Colonic mucosa (tissue), 4 donors: ENCODE measurements around the gene CDH15. TPM values are rescaled to one million over a fixed set of nuclear protein-coding genes. Genes with fewer than 3 reads are reported as not detected.

Experiments used
- DNase-seq: peaks from one replicate; pipeline ENCODE4 v3.0.0-alpha.2; 2020
- H3K27ac ChIP-seq: fragments of 200-600 bp; one replicate; pipeline ENCODE4 v1.8.0; 2021
- H3K27me3 ChIP-seq: fragments of 200-600 bp; one replicate; pipeline ENCODE4 v1.8.0; 2021
- H3K36me3 ChIP-seq: fragments of 200-600 bp; one replicate; pipeline ENCODE4 v1.8.0; 2021
- H3K4me1 ChIP-seq: fragments of 200-600 bp; one replicate; pipeline ENCODE4 v1.8.0; 2021; ENCODE audit warnings: mild to moderate bottlenecking
- H3K4me3 ChIP-seq: fragments of 200-600 bp; one replicate; pipeline ENCODE4 v1.8.0; 2021
- H3K9ac ChIP-seq, 2 donors: one replicate each; pipeline ENCODE4 v1.7.0; 2013; ENCODE audit warnings: control low read depth in 2 of 2, low read depth in 2 of 2, low read length in 2 of 2
- H3K9me3 ChIP-seq: fragments of 200-600 bp; one replicate; pipeline ENCODE4 v1.8.0; 2021
- intact Hi-C: fragments of 100-400 bp; cut with DNase I; formaldehyde crosslinking; loops from one replicate; pipeline ENCODE4 v1.14.1; 2022
- total RNA-seq, 2 donors: library from RNA; stranded (reverse); fragmentation: NEBNext Ultra II Directional in 1 of 2; extraction: Animal tissue kit (Norgen Biotek cat#: 25700) in 1 of 2; gene quantifications; one replicate each; pipeline ENCODE4 v1.2.1, GENCODE V29; 2021
- TF ChIP-seq, protein P1 (sequence below): fragments of 200-600 bp; IDR thresholded peaks from one replicate; pipeline ENCODE4 v1.8.0; 2022; ENCODE audit warnings: antibody characterized with exemption, mild to moderate bottlenecking
- donor health status: healthy.
- donor health status: DM: no; HTN: no; CAD: no.
- donor health status: DM: no; HTN: no; CAD: no.

CDH15 gene
- total RNA-seq, 2 donors from 2014 or later, result not detected

DNA sequence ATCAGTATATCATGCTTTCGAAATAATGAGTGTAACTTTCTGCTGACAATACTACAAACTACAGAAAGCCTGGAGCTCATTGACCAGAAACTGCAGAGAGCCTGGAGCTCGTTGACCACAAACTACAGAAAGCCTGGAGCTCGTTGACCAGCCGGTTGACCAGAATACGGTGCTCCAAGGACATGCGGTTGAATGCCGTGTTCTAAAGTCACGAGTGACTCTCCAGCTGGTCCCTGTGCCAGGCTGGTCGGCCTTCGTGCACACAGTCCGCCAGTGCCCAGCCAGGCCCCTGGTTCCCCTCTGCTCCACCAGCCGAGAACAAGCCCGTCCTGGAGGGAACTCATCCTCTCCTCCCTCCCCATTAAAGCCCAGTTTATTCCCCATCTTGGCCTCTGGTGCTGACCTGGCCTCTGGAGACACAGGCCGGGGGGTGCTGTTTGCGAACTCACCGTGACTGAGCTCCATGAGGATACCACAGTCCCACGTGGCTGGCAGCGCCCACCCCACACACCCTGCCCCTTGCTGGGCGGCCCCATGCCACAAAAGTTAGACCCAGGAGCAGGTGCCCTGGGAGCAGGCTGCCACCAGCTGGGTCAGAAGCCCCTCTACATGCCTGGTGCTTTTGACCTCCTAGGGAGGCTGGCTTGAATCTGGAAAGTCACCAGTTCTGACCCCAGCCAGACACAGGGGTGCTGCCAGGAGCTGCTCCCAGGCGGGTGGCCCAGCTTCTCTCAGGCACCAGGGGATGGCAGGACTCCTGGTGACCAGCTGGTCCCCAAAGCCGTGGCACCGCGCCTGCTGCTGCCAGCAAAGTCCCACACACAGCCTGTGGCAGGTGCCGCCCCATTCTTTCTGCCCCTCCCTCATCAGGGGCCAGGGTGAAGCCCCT, 15.5 kb upstream of the CDH15 start:
- Histone ChIP-seq H3K27me3 (no peaks in the 10 kb centered on the region), H3K9me3 (no peaks in the 10 kb centered on the region), H3K9ac (no peak overlapping the region), H3K27ac (no peak overlapping the region), H3K4me3 (no peak overlapping the region), H3K36me3 (no peaks in the 10 kb centered on the region), H3K4me1 (no peaks in the 10 kb centered on the region)
- DNase-seq, result no peak
- TF ChIP-seq, protein P1, sequence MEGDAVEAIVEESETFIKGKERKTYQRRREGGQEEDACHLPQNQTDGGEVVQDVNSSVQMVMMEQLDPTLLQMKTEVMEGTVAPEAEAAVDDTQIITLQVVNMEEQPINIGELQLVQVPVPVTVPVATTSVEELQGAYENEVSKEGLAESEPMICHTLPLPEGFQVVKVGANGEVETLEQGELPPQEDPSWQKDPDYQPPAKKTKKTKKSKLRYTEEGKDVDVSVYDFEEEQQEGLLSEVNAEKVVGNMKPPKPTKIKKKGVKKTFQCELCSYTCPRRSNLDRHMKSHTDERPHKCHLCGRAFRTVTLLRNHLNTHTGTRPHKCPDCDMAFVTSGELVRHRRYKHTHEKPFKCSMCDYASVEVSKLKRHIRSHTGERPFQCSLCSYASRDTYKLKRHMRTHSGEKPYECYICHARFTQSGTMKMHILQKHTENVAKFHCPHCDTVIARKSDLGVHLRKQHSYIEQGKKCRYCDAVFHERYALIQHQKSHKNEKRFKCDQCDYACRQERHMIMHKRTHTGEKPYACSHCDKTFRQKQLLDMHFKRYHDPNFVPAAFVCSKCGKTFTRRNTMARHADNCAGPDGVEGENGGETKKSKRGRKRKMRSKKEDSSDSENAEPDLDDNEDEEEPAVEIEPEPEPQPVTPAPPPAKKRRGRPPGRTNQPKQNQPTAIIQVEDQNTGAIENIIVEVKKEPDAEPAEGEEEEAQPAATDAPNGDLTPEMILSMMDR, result no peak
- intact Hi-C loops, result no loop called here

DNA sequence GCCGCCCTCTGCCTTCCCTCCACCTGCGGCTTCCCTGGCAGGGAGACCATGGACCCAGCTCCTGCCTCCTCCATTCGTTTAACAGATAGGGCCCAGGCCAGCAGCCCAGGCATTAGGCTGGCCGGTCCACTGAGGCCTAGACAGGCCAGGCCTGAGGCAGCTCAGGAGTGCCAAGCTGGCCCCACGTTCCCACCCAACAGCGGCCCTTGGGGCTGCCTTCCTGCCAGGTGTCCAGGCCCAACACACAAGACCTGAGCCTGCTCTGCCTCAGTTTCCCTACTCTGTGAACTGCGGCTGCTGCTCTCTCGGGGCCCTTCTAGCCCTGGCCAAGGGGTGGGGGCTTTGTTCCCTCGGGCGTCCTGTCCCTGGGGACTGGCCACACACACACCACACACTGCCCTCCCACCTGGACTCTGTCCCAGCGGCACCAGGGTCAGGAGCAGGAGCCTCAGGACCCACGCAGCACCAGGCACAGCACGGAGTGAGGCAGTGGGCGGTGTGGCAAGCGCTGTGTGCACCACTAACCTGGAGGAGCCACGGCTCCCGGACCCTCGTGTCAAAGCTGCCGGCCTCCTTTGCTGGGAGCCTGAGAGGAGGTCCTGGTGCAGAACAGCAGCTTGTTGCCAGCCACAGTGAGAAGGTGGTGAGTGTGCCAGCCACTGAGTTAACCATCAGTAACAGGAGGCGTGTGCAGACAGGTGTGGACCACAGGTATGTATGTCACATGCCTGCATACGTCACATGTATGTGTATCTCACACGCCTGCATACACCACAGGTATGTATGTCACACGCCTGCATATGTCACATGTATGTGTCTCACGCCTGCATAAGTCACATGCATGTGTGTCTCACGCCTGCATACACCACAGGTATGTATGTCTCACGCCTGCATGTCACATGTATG, 14.6 kb upstream of the CDH15 start:
- TF ChIP-seq, protein P1, result no peak

DNA sequence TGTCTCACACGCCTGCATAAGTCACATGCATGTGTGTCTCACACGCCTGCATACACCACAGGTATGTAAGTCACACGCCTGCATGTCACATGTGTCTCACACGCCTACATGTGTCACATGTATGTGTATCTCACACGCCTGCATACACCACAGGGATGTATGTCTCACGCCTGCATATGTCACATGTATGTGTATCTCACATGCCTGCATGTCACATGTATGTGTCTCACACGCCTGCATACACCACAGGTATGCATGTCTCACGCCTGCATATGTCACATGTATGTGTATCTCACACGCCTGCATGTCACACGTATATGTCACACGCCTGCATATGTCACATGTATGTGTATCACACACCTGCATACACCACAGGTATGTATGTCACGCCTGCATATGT, 13.8 kb upstream of the CDH15 start:
- H3K4me3 ChIP-seq, result no peak overlapping the region
- no peaks in the 10 kb centered on the region for H3K4me1 ChIP-seq
- TF ChIP-seq, protein P1, result no peak

More for the DNA sequence above, 14.6 kb upstream of the CDH15 start:
- no peak overlapping the region for H3K27ac ChIP-seq
- no peaks in the 10 kb centered on the region for H3K4me1 ChIP-seq
- intact Hi-C loops, result no loop called here
- H3K4me3 ChIP-seq, result no peak overlapping the region
- DNase-seq, result no peak
- no peaks in the 10 kb centered on the region for H3K9me3 ChIP-seq
- no peaks in the 10 kb centered on the region for H3K27me3 ChIP-seq
- no peaks in the 10 kb centered on the region for H3K36me3 ChIP-seq
- no peak overlapping the region for H3K9ac ChIP-seq

DNA sequence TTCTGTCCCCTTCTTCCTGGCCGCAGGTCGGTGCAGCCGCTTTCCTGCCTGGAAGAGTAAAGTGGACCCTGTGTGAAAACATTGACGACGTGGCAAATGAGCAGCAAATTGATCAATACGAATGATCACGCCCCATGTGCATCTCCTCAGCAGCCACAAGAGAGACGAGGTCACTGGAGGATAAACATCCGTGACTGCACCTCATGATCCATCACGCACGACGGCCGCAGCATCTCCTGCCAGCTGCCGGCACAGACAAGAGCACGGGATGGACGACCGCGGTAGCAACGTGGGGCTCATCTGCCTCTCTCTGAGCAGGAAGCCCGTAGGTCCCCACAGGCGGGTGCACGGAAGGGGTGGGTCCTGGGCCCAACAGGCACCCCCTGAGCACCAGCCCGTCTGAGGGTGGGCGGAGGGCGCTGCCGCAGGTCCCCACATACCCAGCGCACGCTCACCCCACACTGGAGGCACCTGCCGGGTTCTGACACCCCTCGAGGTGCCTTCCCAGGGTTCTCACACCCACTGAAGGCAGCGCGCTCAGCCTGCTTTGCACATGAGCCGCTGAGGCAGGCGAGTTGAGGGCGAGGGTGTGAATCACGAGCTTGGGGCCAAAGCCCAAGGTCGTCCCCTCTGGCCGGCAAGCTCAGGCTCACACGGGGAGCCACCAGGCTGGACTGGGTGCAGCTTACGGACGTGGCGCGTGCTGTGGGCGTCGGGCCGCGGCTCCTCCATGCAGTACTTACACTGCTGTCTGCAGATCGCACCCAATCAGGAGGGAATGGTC, 12.3 kb upstream of the CDH15 start:
- intact Hi-C loops, result no loop called here
- no peak for DNase-seq
- TF ChIP-seq, protein P1, result no peak
- Histone ChIP-seq H3K36me3 (no peaks in the 10 kb centered on the region), H3K4me3 (no peak overlapping the region), H3K9me3 (no peaks in the 10 kb centered on the region), H3K27me3 (no peaks in the 10 kb centered on the region), H3K4me1 (no peaks in the 10 kb centered on the region), H3K9ac (no peak overlapping the region), H3K27ac (no peak overlapping the region)

More for the DNA sequence above, 13.8 kb upstream of the CDH15 start:
- intact Hi-C loops, result no loop called here
- Histone ChIP-seq H3K9ac (no peak overlapping the region), H3K36me3 (no peaks in the 10 kb centered on the region), H3K27me3 (no peaks in the 10 kb centered on the region), H3K27ac (no peak overlapping the region), H3K9me3 (no peaks in the 10 kb centered on the region)
- no peak for DNase-seq

DNA sequence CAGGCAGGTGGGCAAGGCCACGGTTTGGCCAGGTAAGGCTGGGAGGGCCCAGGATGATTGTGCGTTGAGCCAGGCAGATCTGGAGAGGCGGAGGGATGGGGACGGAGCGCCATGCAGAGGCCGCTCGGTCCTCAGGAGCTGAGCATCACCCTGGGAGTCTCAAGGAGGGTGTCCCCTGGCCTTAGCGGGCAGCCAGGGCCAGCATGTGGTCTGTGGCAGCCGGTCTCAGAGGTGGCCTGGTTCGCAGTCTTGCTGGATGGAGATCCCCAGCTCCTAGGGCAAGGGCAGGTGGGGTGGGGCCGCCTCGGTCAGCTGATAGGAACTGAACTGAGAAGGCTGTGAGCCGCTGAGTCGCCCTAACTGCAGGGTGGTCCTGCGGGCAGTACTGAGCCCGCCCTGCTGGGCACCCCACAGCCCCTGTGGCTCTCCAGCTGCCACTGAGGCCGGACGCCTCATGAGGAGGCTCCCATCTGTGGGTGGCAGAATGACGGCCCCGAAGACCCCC, 11.6 kb upstream of the CDH15 start:
- Histone ChIP-seq H3K4me1 (no peaks in the 10 kb centered on the region), H3K27ac (no peak overlapping the region), H3K27me3 (no peaks in the 10 kb centered on the region), H3K36me3 (no peaks in the 10 kb centered on the region), H3K9ac (no peak overlapping the region), H3K9me3 (no peaks in the 10 kb centered on the region), H3K4me3 (no peak overlapping the region)
- TF ChIP-seq, protein P1, result no peak
- intact Hi-C loops, result loop anchor here (10.0 kb wide), 2 partner anchors 105 to 415 kb away; no protein-coding TSS in a partner anchor
- no peak for DNase-seq
